ENCODE measurements around the gene CREB3L2. TPM values are rescaled to one million over a fixed set of nuclear protein-coding genes. Genes with fewer than 3 reads are reported as not detected.

The CREB3L2 gene
- total and polyA plus RNA-seq, 2 of the 8 experiments (the other 6 are each of a cell fraction or from before 2014, with no cell fraction given): 14.4 to 48.3 TPM

DNA sequence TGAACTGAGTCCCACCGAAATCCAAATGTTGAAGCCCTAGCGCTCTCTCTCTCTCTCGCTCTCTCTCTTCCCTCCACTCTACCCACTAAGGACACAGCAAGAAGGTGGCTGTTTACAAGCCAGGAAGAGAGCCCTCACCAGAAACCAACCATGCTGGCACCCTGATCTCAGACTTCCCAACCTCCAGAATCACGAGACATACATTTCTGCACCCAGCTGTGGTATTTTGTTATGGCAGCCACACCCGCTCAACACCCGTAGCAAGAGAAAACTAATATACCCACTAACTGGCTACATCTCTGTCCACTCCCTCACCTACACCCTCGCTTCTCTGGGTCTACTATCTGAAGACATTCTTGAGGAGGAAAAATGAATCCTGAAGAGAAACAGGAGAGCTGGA lies 54.8 kb downstream of the CREB3L2 start (continued):
- TF ChIP-seq POLR2A (IDR thresholded peaks at IDR 0.05; ENCODE audit: control extremely low read depth in 1 of 2, low read depth in 2 of 2, low read length in 2 of 2) (no peak), SAP30 (IDR thresholded peaks at IDR 0.05; ENCODE audit: insufficient read depth, insufficient replicate concordance, low read length) (no peak), TBP (IDR thresholded peaks at IDR 0.05; ENCODE audit: low read depth, low read length) (no peak), BACH1 (IDR thresholded peaks at IDR 0.05; ENCODE audit: low read length) (no peak), CEBPB (IDR thresholded peaks at IDR 0.05; ENCODE audit: low read depth, low read length) (no peak), EGR1 (IDR thresholded peaks at IDR 0.05; ENCODE audit: borderline replicate concordance, low read depth, low read length) (no peak), BCL11A (IDR thresholded peaks at IDR 0.05; ENCODE audit: low read depth in 2 of 2, low read length in 2 of 2) (no peak), SIRT6 (IDR thresholded peaks at IDR 0.05; ENCODE audit: low read length) (no peak)
